Stomach (tissue), 9 donors: ENCODE measurements around the gene STUM. TPM values are rescaled to one million over a fixed set of nuclear protein-coding genes. Genes with fewer than 3 reads are reported as not detected.

Experiments used
- DNase-seq, 2 donors: peaks; one replicate each; pipeline versions ENCODE4 v3.0.0 to v3.0.0-alpha.2; 2013 to 2019
- H3K27ac ChIP-seq, 5 donors: fragments of 200-600 bp in 4 of 5; sonication (generic) in 4 of 5; one replicate each; pipeline ENCODE4 v1.5.1; 2013 to 2019; ENCODE audit warnings: mild to moderate bottlenecking in 1 of 5, moderate library complexity in 1 of 5
- H3K27me3 ChIP-seq, 3 donors: fragments of 200-600 bp; sonication (generic); one replicate each; pipeline ENCODE4 v1.5.1; 2017 to 2019; ENCODE audit warnings: mixed run types in 1 of 3
- H3K36me3 ChIP-seq, 4 donors: fragments of 200-600 bp; sonication (generic); 1 replicate in 3 of 4; 2 replicates in 1 of 4; pipeline ENCODE4 v1.5.1; 2016 to 2019
- H3K4me1 ChIP-seq, 4 donors: fragments of 200-600 bp; sonication (generic); one replicate each; pipeline ENCODE4 v1.5.1; 2016 to 2019
- H3K4me3 ChIP-seq, 4 donors: fragments of 200-600 bp; sonication (generic) in 3 of 4; one replicate each; pipeline ENCODE4 v1.5.1; 2016 to 2019; ENCODE audit warnings: mild to moderate bottlenecking in 1 of 4
- H3K9me3 ChIP-seq, 4 donors: fragments of 200-600 bp; sonication (generic); one replicate each; pipeline ENCODE4 v1.5.1; 2016 to 2019
- CTCF ChIP-seq, 7 experiments: fragments of 450-650 bp in 4 of 7; fragments of 200-600 bp in 3 of 7; sonication (generic) in 3 of 7; IDR thresholded peaks; one replicate each; pipeline ENCODE4 v1.5.1; 2016 to 2019; ENCODE audit warnings: antibody characterized with exemption in 7 of 7, control low read depth in 2 of 7, mild to moderate bottlenecking in 1 of 7
- EP300 ChIP-seq: sonication (generic); formaldehyde crosslinking; IDR thresholded peaks from one replicate; pipeline ENCODE4 v1.6.1; 2017; ENCODE audit warnings: antibody characterized with exemption
- POLR2A ChIP-seq, 4 donors: fragments of 450-650 bp; IDR thresholded peaks; one replicate each; pipeline ENCODE4 v1.6.1; 2016; ENCODE audit warnings: antibody characterized with exemption in 4 of 4, control low read depth in 2 of 4, mild to moderate bottlenecking in 1 of 4, moderate library complexity in 1 of 4
- POLR2AphosphoS5 ChIP-seq, 3 donors: sonication (generic); formaldehyde crosslinking; IDR thresholded peaks; one replicate each; pipeline ENCODE4 v1.6.1; 2016; ENCODE audit warnings: antibody characterized with exemption in 3 of 3
- WGBS, 5 donors: extraction: QIAGEN DNeasy Blood & Tissue Kit in 3 of 5; methylation state at CpG; one replicate each; pipeline versions ENCODE4 v1.1.5 to v1.1.7; 2013 to 2018; 5-methylcytosine and 5-hydroxymethylcytosine counted together
- intact Hi-C: fragments of 100-400 bp; cut with DNase I; formaldehyde crosslinking; loops from one replicate; pipeline ENCODE4 v1.15.1; 2023; ENCODE audit warnings: low total_unique reads
- polyA plus RNA-seq, 3 donors: library from polyadenylated mRNA; stranded (reverse); fragments of 200-250 nt; gene quantifications; one replicate each; pipeline ENCODE4 v1.2.3, GENCODE V29; 2013
- total RNA-seq, 5 donors: library from RNA; depleted of rRNA; stranded (reverse); fragments of >200 nt; gene quantifications; one replicate each; pipeline versions ENCODE4 v1.1.0 to v1.2.3, GENCODE V29; 2014 to 2016
- donor health status: healthy with polysubstance abuse.
- donor health status: Bipolar disorder and iron deficiency.
- donor health status: healthy.

STUM gene
- total and polyA plus RNA-seq, 8 donors: under 0.01 to 2.8 (median 1.5) TPM

GRCh38 chr1:226568975-226569741 is 20.6 kb downstream of the STUM start:
- DNase-seq: no peak
- peak overlapping the region in 2 of 5 donors; percentile 25 to 52 for H3K27ac ChIP-seq
- no peaks in the 10 kb centered on the region for H3K9me3 ChIP-seq
- no peaks in the 10 kb centered on the region for H3K27me3 ChIP-seq
- no peak overlapping the region for H3K4me3 ChIP-seq
- WGBS, 5 donors: 78 to 89% (median 86%) methylated on average over 6 of the region's 6 CpGs
- H3K36me3 ChIP-seq: no peaks in the 10 kb centered on the region
- H3K4me1 ChIP-seq: peaks cover 0 to 14% (median 9%) of the 10 kb centered on the region in 4 donors
- intact Hi-C loops: no loop called here
- TF ChIP-seq POLR2A (IDR thresholded peaks at IDR 0.05): no peak
- TF ChIP-seq POLR2AphosphoS5 (IDR thresholded peaks at IDR 0.05): no peak
- TF ChIP-seq CTCF (IDR thresholded peaks at IDR 0.05): no peak
- TF ChIP-seq EP300: no peak

- 47 to 64% (median 56%) methylated on average over 3 to 4 of the region's 4 CpGs for WGBS, 5 donors
- intact Hi-C loops: no loop called here
- H3K4me1 ChIP-seq: peaks cover 0 to 14% (median 9%) of the 10 kb centered on the region in 4 donors
- no peaks in the 10 kb centered on the region for H3K36me3 ChIP-seq
- no peaks in the 10 kb centered on the region for H3K27me3 ChIP-seq
- H3K9me3 ChIP-seq: no peaks in the 10 kb centered on the region
- DNase-seq: peak in 1 of 2 donors; percentile 34
- H3K4me3 ChIP-seq: no peak overlapping the region
- TF ChIP-seq EP300 (no peak), POLR2AphosphoS5 (IDR thresholded peaks at IDR 0.05) (no peak), CTCF (IDR thresholded peaks at IDR 0.05) (no peak), POLR2A (IDR thresholded peaks at IDR 0.05) (no peak)
- no peak overlapping the region for H3K27ac ChIP-seq
Measured at GRCh38 chr1:226569879-226570547, 21.4 kb downstream of the STUM start.

DNA sequence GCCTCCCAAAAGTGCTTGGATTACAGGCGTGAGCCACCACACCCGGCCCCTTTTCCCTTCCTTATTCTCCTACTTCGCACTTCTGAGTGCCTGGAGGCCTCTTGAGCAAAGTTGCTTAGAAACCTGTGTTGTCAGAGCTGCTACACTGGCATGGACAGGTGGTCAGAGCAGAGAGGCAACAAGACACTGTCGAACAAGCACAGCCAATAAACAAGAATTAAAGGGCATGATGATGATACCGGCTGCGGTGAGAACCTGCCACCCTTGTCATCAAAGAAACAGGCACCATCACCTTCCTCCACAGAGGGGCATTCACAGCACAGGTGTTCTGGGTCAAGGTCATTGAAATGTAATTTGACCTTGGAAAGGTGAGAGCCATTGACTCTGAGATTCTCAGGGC is 23.3 kb downstream of the STUM start:
- no peaks in the 10 kb centered on the region for H3K36me3 ChIP-seq
- H3K27me3 ChIP-seq: no peaks in the 10 kb centered on the region
- no peaks in the 10 kb centered on the region for H3K9me3 ChIP-seq
- intact Hi-C loops: no loop called here
- H3K27ac ChIP-seq: no peak overlapping the region
- H3K4me3 ChIP-seq: no peak overlapping the region
- no peak for TF ChIP-seq CTCF (IDR thresholded peaks at IDR 0.05)
- no peak for TF ChIP-seq EP300
- no peak for TF ChIP-seq POLR2A (IDR thresholded peaks at IDR 0.05)
- TF ChIP-seq POLR2AphosphoS5 (IDR thresholded peaks at IDR 0.05): no peak
- no peak for DNase-seq
- 71 to 82% (median 79%) methylated on average over 6 of the region's 6 CpGs for WGBS, 5 donors
- H3K4me1 ChIP-seq: peaks cover 0 to 26% (median 14%) of the 10 kb centered on the region in 4 donors

DNA sequence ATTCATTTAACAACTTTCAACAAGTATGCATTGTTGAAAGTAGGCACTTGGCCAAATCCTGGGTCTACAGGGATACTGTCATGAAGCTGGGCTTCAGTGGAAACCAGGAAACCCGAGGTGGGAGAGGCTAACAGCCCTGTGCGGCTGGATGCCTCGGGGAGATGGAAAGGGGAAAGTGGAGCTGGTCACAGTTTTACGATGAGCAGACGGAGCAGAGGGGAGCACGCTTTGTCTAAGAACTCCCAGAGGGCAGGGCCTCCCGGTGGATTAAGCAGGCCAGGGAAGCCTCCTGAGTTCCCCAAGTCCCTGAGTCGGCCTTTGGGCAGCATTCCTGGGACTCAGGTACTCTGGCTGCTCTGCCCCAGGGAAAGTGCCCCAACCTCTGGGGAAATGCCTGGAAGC is 23.8 kb downstream of the STUM start:
- no peak overlapping the region for H3K4me3 ChIP-seq
- no peaks in the 10 kb centered on the region for H3K36me3 ChIP-seq
- H3K27ac ChIP-seq: no peak overlapping the region
- TF ChIP-seq POLR2AphosphoS5 (IDR thresholded peaks at IDR 0.05) (no peak), POLR2A (IDR thresholded peaks at IDR 0.05) (no peak), CTCF (IDR thresholded peaks at IDR 0.05) (no peak), EP300 (no peak)
- intact Hi-C loops: no loop called here
- DNase-seq: peak in 1 of 2 donors; percentile 33
- WGBS, 5 donors: 82 to 88% (median 86%) methylated on average over 5 to 8 of the region's 8 CpGs
- H3K4me1 ChIP-seq: peaks cover 0 to 26% (median 14%) of the 10 kb centered on the region in 4 donors
- H3K9me3 ChIP-seq: no peaks in the 10 kb centered on the region
- no peaks in the 10 kb centered on the region for H3K27me3 ChIP-seq
